HG02981 (cell line): Measurements from ENCODE around the gene SLC25A53.
"Not testable (repeated sequence)": the region's sequence is repeated elsewhere in the genome, so short reads cannot be mapped to it uniquely, and the experiment has no call there.

Source experiments
- ATAC-seq: cut with Tn5 transposase; IDR thresholded peaks from one replicate; pipeline ENCODE4 v1.9.1; 2021; ENCODE audit warnings: mild to moderate bottlenecking, moderate library complexity; ENCODE audit not compliant: unreplicated experiment

Gene SLC25A53

GRCh38 chrX:104075778-104076445, 80.9 kb downstream of the SLC25A53 start, which contains the start of gene TMSB15C:
TSS of gene TMSB15C (minus strand) at chrX:104076236.
- peak; percentile 99 for ATAC-seq

GRCh38 chrX:104062636-104063035, 94.2 kb downstream of the SLC25A53 start:
- not testable (repeated sequence) for ATAC-seq

- ATAC-seq = not testable (repeated sequence)
These were observed 101.9 kb downstream of the SLC25A53 start for GRCh38 chrX:104054956-104055355.
